ENCODE data around the gene LRP1-AS.

DNA sequence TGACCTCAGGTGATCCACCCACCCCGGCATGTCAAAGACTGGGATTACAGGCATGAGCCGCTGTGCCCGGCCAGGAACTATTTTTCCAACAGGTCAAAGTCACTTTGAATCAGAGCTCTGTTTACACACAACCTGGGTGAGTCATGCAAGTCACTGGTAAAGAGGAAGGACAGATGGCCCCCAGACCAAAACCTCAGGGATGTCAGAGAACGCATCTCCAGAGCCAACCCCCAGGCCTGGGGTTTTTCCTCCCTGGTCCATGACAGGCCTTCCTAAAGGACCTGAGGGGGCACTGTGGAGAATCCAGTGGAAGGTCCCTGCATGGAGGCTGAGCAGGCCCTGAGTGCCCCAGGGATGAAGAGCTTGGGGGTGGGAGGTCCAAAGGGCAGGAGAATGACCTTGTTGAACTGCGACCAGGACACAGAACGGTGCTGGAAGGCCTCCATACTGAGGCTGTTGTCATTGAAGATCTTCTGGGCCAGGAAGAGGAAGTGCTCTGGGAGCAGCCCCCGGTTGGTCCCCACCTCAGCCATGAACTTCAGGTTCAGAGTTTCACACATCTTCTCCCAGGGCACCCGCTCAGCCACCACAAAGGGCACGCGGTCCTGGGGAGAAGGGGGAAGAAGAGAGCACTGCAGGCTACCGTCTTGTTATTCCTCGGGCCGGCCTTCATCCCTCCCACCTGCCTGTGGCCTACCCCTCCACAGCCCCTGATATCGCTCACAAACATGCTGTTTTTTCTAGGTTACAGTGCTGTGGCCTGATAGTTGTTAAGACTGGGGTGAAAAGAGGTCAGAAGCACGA is 45.3 kb downstream of the LRP1-AS start:
- TF ChIP-seq, protein P1, sequence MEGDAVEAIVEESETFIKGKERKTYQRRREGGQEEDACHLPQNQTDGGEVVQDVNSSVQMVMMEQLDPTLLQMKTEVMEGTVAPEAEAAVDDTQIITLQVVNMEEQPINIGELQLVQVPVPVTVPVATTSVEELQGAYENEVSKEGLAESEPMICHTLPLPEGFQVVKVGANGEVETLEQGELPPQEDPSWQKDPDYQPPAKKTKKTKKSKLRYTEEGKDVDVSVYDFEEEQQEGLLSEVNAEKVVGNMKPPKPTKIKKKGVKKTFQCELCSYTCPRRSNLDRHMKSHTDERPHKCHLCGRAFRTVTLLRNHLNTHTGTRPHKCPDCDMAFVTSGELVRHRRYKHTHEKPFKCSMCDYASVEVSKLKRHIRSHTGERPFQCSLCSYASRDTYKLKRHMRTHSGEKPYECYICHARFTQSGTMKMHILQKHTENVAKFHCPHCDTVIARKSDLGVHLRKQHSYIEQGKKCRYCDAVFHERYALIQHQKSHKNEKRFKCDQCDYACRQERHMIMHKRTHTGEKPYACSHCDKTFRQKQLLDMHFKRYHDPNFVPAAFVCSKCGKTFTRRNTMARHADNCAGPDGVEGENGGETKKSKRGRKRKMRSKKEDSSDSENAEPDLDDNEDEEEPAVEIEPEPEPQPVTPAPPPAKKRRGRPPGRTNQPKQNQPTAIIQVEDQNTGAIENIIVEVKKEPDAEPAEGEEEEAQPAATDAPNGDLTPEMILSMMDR (IDR thresholded peaks at IDR 0.05): no peak
- TF ChIP-seq POLR2A (IDR thresholded peaks at IDR 0.05) (no peak), POLR2AphosphoS5 (IDR thresholded peaks at IDR 0.05) (peak in 1 of 4 donors; percentile 9), EP300 (IDR thresholded peaks at IDR 0.05) (no peak)

Data from sigmoid colon (tissue), 4 donors.